HepG2 (cell line): ENCODE results near the gene FAM131C. TPM values are rescaled to one million over a fixed set of nuclear protein-coding genes. Genes with fewer than 3 reads are reported as not detected.

Experiments
- CCAR2 ChIP-seq: fragments of 200-400 bp; formaldehyde crosslinking; optimal IDR thresholded peaks from 2 replicates; pipeline ENCODE3; 2018; ENCODE audit warnings: low read depth, mild to moderate bottlenecking, low read length, moderate library complexity
- CCDC6 ChIP-seq: sonication (generic); formaldehyde crosslinking; IDR thresholded peaks from 2 replicates; pipeline ENCODE4 v1.8.1; 2022; ENCODE audit warnings: mild to moderate bottlenecking, missing genetic modification reagents, moderate library complexity
- DNMT3B ChIP-seq: conservative IDR thresholded peaks from 2 replicates; pipeline ENCODE4 v1.6.1; 2016; ENCODE audit warnings: missing biosample characterization, control low read depth
- ELF3 ChIP-seq: IDR thresholded peaks from 2 replicates; pipeline ENCODE4 v1.6.1; 2016; ENCODE audit warnings: missing genetic modification reagents, missing compliant biosample characterization
- ESRRA ChIP-seq: sonication (generic); formaldehyde crosslinking; IDR thresholded peaks from 2 replicates; pipeline ENCODE4 v1.5.1; 2020; ENCODE audit warnings: mild to moderate bottlenecking, low read depth, missing genetic modification reagents
- NR2F1 ChIP-seq, 2 experiments: fragments of 450-650 bp in 1 of 2; formaldehyde crosslinking in 1 of 2; IDR thresholded peaks; 2 replicates each; pipeline versions ENCODE4 v1.5.0 to v1.6.1; 2016 to 2020; ENCODE audit warnings: mild to moderate bottlenecking in 1 of 2, missing compliant biosample characterization in 1 of 2, missing genetic modification reagents in 1 of 2, moderate library complexity in 1 of 2
- POGZ ChIP-seq: sonication (generic); formaldehyde crosslinking; IDR thresholded peaks from 2 replicates; pipeline ENCODE4 v1.4.0; 2020; ENCODE audit warnings: mild to moderate bottlenecking, missing genetic modification reagents
- STAG1 ChIP-seq: sonication (generic); formaldehyde crosslinking; IDR thresholded peaks from 2 replicates; pipeline ENCODE4 v1.4.0; 2020; ENCODE audit warnings: missing genetic modification reagents
- ZFX ChIP-seq: sonication (generic); formaldehyde crosslinking; IDR thresholded peaks from 2 replicates; pipeline ENCODE4 v1.4.0; 2020; ENCODE audit warnings: mild to moderate bottlenecking, low read depth, missing genetic modification reagents, moderate library complexity
- ZNF205 ChIP-seq: IDR thresholded peaks from 2 replicates; pipeline ENCODE4 v1.6.1; 2018; ENCODE audit warnings: missing biosample characterization, missing genetic modification reagents
- polyA plus RNA-seq, 8 experiments: library from polyadenylated mRNA; depleted of rRNA in 3 of 8; stranded (reverse) in 7 of 8; unstranded in 1 of 8; fragments of >200 nt; fragmentation: Illumina TruSeq in 4 of 8; extraction: Trizol in 4 of 8; gene quantifications; 2 replicates each; pipeline versions ENCODE4 v1.2.1 to v1.2.3, GENCODE V29; 2011 to 2016; ENCODE audit warnings: low read depth in 4 of 8, missing spikeins in 1 of 8, mixed read lengths in 1 of 8; ENCODE audit not compliant: insufficient read depth in 1 of 8
- total RNA-seq, 5 experiments: library from RNA; depleted of rRNA; stranded (reverse); fragments of >200 nt; fragmentation: Illumina TruSeq; extraction: Trizol; gene quantifications; 2 replicates each; pipeline ENCODE4 v1.2.3, GENCODE V29; 2016; ENCODE audit warnings: low read depth in 1 of 5
- TF ChIP-seq, protein P1 (sequence below): sonication (generic); formaldehyde crosslinking; IDR thresholded peaks from 2 replicates; pipeline ENCODE4 v1.4.0; 2020; ENCODE audit warnings: missing genetic modification reagents, mild to moderate bottlenecking, borderline replicate concordance
- TF ChIP-seq, protein P2 (sequence below): sonication (generic); formaldehyde crosslinking; IDR thresholded peaks from 2 replicates; pipeline ENCODE4 v1.5.1; 2020; ENCODE audit warnings: mild to moderate bottlenecking, missing genetic modification reagents, moderate library complexity
- TF ChIP-seq, protein P3 (sequence below): sonication (generic); formaldehyde crosslinking; IDR thresholded peaks from 2 replicates; pipeline ENCODE4 v1.5.0; 2020; ENCODE audit warnings: mild to moderate bottlenecking, missing genetic modification reagents, moderate library complexity

FAM131C gene
- total and polyA plus RNA-seq, 2 of the 13 experiments (the other 11 are each of a cell fraction or from before 2014, with no cell fraction given) = 0.07 TPM; not detected in 1

DNA sequence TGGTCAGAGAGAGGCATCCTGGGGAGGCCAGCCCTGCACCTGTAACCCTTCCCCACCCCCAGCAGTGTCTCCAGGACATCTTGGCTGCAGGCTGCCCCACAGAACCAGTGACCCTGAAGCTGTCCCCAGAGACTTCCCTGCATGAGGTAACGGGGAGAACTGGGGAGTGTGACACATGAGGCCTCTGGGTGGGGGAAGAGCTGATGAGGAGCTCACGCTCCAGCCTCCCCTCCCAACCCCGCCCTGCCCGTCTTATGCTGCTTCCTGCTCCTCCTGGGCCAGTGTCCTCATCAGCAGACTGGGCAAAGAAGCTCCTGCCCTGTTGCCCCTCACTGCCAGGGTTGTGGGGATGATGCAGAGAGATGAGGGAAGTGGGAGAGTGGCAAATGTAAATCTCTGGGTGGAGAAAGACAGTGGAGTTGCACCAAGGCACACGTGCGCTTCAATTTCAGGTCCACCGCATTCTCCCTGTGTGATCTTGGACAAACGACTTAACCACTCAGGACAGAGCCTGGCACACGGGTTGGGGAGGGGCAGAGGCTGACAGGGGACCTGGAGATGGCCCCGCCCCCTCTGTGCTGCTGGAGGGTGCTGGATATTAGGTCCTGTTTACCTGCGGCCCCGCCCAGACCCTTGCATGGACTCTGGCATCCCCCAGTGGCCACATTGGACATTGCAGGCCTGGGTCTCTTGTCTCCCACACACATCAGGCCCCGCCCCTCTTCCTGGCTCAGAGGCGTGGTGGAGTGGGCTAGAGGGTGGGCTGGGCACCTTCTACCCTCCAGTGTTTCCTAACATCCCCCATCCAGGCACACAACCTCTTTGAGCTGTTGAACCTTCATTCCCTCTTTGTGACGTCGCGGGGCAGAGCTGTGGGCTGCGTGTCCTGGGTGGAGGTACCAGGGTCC lies 17.6 kb downstream of the FAM131C start (continued):
- TF ChIP-seq, protein P1, sequence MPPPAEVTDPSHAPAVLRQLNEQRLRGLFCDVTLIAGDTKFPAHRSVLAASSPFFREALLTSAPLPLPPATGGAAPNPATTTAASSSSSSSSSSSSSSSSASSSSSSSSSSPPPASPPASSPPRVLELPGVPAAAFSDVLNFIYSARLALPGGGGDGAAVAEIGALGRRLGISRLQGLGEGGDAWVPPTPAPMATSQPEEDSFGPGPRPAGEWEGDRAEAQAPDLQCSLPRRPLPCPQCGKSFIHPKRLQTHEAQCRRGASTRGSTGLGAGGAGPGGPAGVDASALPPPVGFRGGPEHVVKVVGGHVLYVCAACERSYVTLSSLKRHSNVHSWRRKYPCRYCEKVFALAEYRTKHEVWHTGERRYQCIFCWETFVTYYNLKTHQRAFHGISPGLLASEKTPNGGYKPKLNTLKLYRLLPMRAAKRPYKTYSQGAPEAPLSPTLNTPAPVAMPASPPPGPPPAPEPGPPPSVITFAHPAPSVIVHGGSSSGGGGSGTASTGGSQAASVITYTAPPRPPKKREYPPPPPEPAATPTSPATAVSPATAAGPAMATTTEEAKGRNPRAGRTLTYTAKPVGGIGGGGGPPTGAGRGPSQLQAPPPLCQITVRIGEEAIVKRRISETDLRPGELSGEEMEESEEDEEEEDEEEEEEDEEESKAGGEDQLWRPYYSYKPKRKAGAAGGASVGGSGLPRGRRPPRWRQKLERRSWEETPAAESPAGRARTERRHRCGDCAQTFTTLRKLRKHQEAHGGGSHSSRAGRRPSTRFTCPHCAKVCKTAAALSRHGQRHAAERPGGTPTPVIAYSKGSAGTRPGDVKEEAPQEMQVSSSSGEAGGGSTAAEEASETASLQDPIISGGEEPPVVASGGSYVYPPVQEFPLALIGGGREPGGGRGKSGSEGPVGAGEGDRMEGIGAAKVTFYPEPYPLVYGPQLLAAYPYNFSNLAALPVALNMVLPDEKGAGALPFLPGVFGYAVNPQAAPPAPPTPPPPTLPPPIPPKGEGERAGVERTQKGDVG (CRISPR knock-in tag) = 0 out of 2 replicates have a peak, but pooled peaks have one; percentile 28
- TF ChIP-seq ESRRA (CRISPR knock-in tag) = no peak
- TF ChIP-seq CCAR2 = no peak
- no peak for TF ChIP-seq DNMT3B (CRISPR knock-in tag)
- no peak for TF ChIP-seq POGZ (CRISPR knock-in tag)
- TF ChIP-seq, protein P2, sequence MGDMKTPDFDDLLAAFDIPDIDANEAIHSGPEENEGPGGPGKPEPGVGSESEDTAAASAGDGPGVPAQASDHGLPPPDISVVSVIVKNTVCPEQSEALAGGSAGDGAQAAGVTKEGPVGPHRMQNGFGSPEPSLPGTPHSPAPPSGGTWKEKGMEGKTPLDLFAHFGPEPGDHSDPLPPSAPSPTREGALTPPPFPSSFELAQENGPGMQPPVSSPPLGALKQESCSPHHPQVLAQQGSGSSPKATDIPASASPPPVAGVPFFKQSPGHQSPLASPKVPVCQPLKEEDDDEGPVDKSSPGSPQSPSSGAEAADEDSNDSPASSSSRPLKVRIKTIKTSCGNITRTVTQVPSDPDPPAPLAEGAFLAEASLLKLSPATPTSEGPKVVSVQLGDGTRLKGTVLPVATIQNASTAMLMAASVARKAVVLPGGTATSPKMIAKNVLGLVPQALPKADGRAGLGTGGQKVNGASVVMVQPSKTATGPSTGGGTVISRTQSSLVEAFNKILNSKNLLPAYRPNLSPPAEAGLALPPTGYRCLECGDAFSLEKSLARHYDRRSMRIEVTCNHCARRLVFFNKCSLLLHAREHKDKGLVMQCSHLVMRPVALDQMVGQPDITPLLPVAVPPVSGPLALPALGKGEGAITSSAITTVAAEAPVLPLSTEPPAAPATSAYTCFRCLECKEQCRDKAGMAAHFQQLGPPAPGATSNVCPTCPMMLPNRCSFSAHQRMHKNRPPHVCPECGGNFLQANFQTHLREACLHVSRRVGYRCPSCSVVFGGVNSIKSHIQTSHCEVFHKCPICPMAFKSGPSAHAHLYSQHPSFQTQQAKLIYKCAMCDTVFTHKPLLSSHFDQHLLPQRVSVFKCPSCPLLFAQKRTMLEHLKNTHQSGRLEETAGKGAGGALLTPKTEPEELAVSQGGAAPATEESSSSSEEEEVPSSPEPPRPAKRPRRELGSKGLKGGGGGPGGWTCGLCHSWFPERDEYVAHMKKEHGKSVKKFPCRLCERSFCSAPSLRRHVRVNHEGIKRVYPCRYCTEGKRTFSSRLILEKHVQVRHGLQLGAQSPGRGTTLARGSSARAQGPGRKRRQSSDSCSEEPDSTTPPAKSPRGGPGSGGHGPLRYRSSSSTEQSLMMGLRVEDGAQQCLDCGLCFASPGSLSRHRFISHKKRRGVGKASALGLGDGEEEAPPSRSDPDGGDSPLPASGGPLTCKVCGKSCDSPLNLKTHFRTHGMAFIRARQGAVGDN = peak; percentile 30; the same call in 1 of the 2 replicates
- TF ChIP-seq ZFX (CRISPR knock-in tag) = 0 out of 2 replicates have a peak, but pooled peaks have one; percentile 16
- TF ChIP-seq, protein P3, sequence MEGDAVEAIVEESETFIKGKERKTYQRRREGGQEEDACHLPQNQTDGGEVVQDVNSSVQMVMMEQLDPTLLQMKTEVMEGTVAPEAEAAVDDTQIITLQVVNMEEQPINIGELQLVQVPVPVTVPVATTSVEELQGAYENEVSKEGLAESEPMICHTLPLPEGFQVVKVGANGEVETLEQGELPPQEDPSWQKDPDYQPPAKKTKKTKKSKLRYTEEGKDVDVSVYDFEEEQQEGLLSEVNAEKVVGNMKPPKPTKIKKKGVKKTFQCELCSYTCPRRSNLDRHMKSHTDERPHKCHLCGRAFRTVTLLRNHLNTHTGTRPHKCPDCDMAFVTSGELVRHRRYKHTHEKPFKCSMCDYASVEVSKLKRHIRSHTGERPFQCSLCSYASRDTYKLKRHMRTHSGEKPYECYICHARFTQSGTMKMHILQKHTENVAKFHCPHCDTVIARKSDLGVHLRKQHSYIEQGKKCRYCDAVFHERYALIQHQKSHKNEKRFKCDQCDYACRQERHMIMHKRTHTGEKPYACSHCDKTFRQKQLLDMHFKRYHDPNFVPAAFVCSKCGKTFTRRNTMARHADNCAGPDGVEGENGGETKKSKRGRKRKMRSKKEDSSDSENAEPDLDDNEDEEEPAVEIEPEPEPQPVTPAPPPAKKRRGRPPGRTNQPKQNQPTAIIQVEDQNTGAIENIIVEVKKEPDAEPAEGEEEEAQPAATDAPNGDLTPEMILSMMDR (CRISPR knock-in tag) = peak; percentile 85
- no peak for TF ChIP-seq NR2F1 (CRISPR knock-in tag; IDR thresholded peaks at IDR 0.05)
- no peak for TF ChIP-seq ZNF205 (CRISPR knock-in tag)
- TF ChIP-seq STAG1 = peak; percentile 86
- no peak for TF ChIP-seq ELF3 (CRISPR knock-in tag)
- no peak for TF ChIP-seq CCDC6 (CRISPR knock-in tag)
